ENCODE measurements around the gene IGSF9. TPM values are rescaled to one million over a fixed set of nuclear protein-coding genes. Genes with fewer than 3 reads are reported as not detected.

The IGSF9 gene
- total RNA-seq, 2 experiments from 2014 or later, result not detected

DNA sequence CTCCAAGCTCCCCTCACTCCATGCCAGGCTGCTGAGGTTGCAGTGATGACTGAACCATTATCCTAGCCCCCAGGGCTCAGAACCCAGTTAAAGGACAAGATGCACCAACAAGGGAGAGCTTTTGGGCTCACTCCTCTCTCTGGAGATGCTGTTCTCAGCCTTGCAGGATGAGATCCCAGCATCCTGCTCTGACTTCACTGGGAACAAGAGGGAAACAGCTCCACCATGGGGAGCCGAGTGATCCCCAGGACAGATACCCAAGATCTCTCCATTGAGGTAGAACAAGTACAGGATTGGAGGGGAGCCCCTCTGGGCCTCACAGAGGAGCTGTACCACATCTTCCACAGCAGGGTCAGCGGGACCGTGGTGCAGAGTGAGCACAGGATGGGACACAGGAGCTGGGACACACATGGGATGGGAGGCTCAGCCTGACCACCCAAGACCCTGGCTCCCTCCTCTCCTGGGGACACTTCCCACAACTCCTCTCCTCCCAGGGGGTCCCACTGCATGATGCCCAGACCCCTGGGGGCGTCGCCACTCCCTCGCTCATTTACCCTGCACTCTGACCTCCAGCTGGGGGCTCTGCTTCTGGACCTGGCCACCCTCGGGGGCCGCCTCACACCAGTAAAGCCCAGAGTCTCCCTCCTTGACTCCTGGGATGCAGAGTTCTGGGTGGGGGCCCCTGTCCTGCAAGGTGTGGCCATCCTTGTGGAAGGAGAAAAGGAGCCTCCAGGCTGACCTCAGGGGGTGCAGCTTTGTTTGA is 27.2 kb upstream of the IGSF9 start:
- H3K36me3 Mint-ChIP-seq (ENCODE audit: low read depth), result no peaks in the 10 kb centered on the region
- ChIA-PET POLR2A (interaction anchor here (0.6 kb wide), 1 partner anchor 1799 kb away, joined by 3 read pairs; no protein-coding TSS in a partner anchor), CTCF (interaction anchor here (3.0 kb wide), 1 partner anchor 34 kb away, joined by 15 read pairs; no protein-coding TSS in a partner anchor)
- H3K27me3 Mint-ChIP-seq (ENCODE audit: low read depth), result peaks cover 22% of the 10 kb centered on the region
- H3K9me3 Mint-ChIP-seq (ENCODE audit: insufficient read depth), result no peaks in the 10 kb centered on the region
- ATAC-seq (no peak), DNase-seq (no peak)
- H3K4me1 Mint-ChIP-seq (ENCODE audit: low read depth), result no peaks in the 10 kb centered on the region
- no peak overlapping the region for H3K4me3 Mint-ChIP-seq
- no peak overlapping the region for H3K27ac Mint-ChIP-seq

DNA sequence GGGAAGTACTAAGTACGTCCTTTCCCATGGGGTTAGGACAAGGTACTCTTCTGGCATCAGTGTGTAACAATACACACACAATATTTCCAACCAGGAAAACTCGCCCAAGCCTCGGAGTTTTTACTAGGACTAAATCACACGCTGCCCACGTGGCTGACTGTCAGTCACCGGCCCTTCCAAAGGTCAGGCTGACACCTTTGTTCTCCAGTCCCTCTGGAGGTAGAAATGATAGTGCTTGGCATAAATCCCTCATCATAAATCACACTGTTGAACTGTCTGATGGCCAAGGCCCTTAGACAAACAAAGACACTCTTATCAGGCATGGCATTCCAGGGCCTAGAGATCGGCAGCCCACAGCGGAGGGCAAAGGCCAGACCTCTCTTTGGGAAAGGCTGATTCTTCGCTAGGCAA is 25.5 kb upstream of the IGSF9 start:
- Mint-ChIP-seq H3K4me1 (ENCODE audit: low read depth) (no peaks in the 10 kb centered on the region), H3K27ac (no peak overlapping the region), H3K36me3 (ENCODE audit: low read depth) (no peaks in the 10 kb centered on the region), H3K27me3 (ENCODE audit: low read depth) (peaks cover 20% of the 10 kb centered on the region), H3K4me3 (no peak overlapping the region), H3K9me3 (ENCODE audit: insufficient read depth) (no peaks in the 10 kb centered on the region)
- DNase-seq (no peak), ATAC-seq (no peak)
- CTCF ChIA-PET, result interaction anchor here (0.8 to 3.2 kb wide), 2 partner anchors 24 to 36 kb away, joined by 3 to 12 read pairs; no protein-coding TSS in a partner anchor
- POLR2A ChIA-PET, result no interaction called here

DNA sequence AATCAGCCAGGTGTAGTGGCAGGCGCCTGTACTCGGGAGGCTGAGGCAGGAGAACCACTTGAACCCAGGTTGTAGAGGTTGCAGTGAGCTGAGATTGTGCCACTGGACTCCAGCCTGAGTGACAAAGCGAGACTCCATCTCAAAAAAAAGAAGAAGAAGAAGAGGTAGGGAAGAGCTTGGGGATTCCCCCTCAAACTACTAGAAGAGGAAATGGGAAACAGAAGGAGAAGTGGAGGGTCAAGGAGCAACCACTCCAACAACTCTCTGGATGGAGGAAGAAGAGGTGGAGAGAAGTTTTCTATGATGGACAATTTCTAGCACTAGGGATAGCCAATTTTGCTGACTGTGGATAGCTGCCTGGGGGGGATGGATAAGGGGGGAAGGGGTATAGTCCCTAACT is 23.5 kb upstream of the IGSF9 start:
- Mint-ChIP-seq H3K4me3 (no peak overlapping the region), H3K36me3 (ENCODE audit: low read depth) (no peaks in the 10 kb centered on the region), H3K9me3 (ENCODE audit: insufficient read depth) (no peaks in the 10 kb centered on the region), H3K27me3 (ENCODE audit: low read depth) (peaks cover 31% of the 10 kb centered on the region), H3K27ac (no peak overlapping the region), H3K4me1 (ENCODE audit: low read depth) (no peaks in the 10 kb centered on the region)
- ATAC-seq, result no peak
- ChIA-PET POLR2A (no interaction called here), CTCF (interaction anchor here (3.2 kb wide), 1 partner anchor 39 kb away, joined by 12 read pairs; no protein-coding TSS in a partner anchor)
- DNase-seq, result no peak

DNA sequence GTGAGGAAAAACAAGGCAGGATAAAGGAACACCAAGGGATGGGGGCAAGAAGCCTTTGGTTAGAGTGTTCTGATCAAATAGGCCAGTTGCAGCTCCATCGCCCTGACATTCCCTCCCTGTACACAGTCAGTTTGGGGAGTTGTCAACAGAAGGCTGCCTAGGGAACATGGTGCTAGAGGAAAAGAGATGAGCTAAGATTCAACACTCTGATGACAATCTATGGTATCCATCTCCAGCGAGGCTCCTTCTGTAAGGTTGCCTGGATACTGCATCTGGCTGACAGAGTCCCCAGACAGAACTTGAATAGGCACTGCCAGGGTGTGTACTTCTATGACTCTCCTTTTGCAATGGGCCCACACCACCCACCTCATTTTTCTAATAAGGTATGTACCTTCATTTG is 19.9 kb upstream of the IGSF9 start:
- Mint-ChIP-seq H3K27ac (no peak overlapping the region), H3K4me1 (ENCODE audit: low read depth) (no peaks in the 10 kb centered on the region), H3K27me3 (ENCODE audit: low read depth) (peaks cover 31% of the 10 kb centered on the region), H3K4me3 (no peak overlapping the region), H3K36me3 (ENCODE audit: low read depth) (no peaks in the 10 kb centered on the region), H3K9me3 (ENCODE audit: insufficient read depth) (no peaks in the 10 kb centered on the region)
- no peak for DNase-seq
- CTCF ChIA-PET, result interaction anchor here (0.8 to 2.4 kb wide), 3 partner anchors 40 to 42 kb away, joined by 3 to 6 read pairs (median 4); no protein-coding TSS in a partner anchor
- ATAC-seq, result no peak
- POLR2A ChIA-PET, result no interaction called here

DNA sequence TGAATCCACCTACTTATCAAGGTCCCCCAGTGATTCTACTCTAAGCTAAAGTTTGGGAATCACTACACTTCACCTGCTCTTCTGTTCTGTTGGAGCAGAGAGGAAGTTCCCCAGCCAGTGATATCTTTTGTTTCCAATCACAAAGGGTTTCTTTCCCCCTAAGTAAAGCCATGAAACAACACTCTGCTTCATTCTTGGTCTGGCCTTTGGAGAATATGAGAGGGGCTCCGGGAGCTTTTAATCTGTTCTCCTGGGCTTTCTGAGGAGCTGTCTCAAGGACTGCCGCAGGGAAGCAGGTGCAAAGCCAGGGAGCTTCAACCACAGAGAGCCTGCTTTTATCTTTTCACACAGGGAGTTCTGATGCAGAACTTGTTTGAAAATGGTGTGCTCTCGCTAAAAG is 18.7 kb upstream of the IGSF9 start:
- POLR2A ChIA-PET, result no interaction called here
- Mint-ChIP-seq H3K27ac (no peak overlapping the region), H3K27me3 (ENCODE audit: low read depth) (peaks cover 36% of the 10 kb centered on the region), H3K9me3 (ENCODE audit: insufficient read depth) (no peaks in the 10 kb centered on the region), H3K4me1 (ENCODE audit: low read depth) (no peaks in the 10 kb centered on the region), H3K4me3 (no peak overlapping the region), H3K36me3 (ENCODE audit: low read depth) (no peaks in the 10 kb centered on the region)
- CTCF ChIA-PET, result interaction anchor here (2.4 kb wide), 1 partner anchor 44 kb away, joined by 6 read pairs; no protein-coding TSS in a partner anchor
- no peak for DNase-seq
- ATAC-seq, result no peak

DNA sequence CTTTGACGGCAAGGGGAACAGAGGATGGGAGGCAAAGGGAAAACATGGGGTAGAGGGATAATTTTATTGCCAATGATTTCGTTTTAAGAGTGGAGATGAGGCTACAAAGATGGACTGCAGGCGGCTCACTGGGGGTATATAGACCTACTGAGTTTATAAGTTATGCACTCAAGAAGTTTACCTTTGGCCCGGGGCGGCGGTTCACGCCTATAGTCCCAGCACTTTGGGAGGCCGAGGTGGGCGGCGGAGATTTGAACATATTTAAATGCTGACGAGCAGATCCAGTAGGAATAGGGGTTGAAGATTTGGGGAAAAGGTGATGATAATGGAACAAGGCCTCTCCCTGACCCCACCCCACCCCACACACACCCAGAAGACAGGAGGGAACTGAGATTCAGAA is 16.8 kb upstream of the IGSF9 start:
- DNase-seq (no peak), ATAC-seq (no peak)
- H3K36me3 Mint-ChIP-seq (ENCODE audit: low read depth), result no peaks in the 10 kb centered on the region
- H3K4me1 Mint-ChIP-seq (ENCODE audit: low read depth), result no peaks in the 10 kb centered on the region
- CTCF ChIA-PET, result no interaction called here
- no peaks in the 10 kb centered on the region for H3K9me3 Mint-ChIP-seq (ENCODE audit: insufficient read depth)
- no peak overlapping the region for H3K4me3 Mint-ChIP-seq
- peaks cover 24% of the 10 kb centered on the region for H3K27me3 Mint-ChIP-seq (ENCODE audit: low read depth)
- POLR2A ChIA-PET, result no interaction called here
- no peak overlapping the region for H3K27ac Mint-ChIP-seq

DNA sequence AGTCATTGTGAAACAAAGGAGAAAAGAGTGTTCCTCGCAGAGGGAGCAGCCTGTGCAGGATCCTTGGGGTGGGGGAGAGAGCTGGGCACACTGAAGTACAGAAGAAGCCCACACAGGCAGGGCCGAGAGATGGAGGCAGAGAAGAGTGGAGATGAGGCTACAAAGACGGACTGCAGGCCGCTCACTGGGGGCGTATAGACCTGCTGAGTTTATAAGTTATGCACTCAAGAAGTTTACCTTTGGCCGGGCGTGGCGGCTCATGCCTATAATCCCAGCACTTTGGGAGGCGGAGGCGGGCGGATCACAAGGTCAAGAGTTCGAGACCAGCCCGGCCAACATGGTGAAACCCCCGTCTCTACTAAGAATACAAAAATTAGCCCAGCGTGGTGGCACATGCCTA is 16.2 kb upstream of the IGSF9 start:
- Mint-ChIP-seq H3K27me3 (ENCODE audit: low read depth) (peaks cover 22% of the 10 kb centered on the region), H3K36me3 (ENCODE audit: low read depth) (no peaks in the 10 kb centered on the region), H3K27ac (no peak overlapping the region), H3K9me3 (ENCODE audit: insufficient read depth) (no peaks in the 10 kb centered on the region), H3K4me1 (ENCODE audit: low read depth) (no peaks in the 10 kb centered on the region), H3K4me3 (no peak overlapping the region)
- POLR2A ChIA-PET, result interaction anchor here (0.6 kb wide), 1 partner anchor 35 kb away, joined by 3 read pairs; no protein-coding TSS in a partner anchor
- CTCF ChIA-PET, result no interaction called here
- DNase-seq (no peak), ATAC-seq (no peak)

DNA sequence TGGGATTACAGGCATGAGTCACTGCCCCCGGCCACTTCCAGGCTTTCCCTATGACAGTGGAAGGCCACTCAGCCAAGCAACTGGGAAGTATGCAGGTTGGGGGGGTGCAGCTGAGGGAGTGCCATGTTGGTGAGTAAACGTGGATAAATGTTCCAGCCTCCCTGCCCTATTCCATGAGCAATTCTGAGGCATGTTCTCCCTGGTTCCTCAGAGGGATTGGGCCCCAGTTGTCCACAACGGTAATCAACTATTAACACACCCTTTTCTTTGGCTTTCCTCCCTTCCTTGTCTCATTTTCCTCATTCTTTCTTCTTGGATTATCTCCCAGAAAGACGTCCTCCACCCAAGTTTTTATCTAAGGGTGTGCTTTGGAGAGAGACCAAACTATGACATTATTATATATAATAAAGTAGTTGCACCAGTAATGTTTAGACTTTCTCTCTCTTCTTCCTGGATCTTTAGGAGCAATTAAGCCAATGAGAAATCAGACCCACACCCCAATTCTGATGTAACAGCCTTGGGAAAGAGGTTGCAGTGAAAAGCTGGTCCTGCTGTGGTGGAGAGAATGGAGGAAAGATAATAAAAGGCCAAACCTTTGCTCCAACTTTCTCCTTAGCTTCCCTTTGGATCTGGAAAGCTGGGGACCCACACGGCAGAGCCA is 15.4 kb upstream of the IGSF9 start:
- H3K36me3 Mint-ChIP-seq (ENCODE audit: low read depth), result no peaks in the 10 kb centered on the region
- ATAC-seq (no peak), DNase-seq (no peak)
- POLR2A ChIA-PET, result interaction anchor here (0.6 kb wide), 1 partner anchor 34 kb away, joined by 3 read pairs; no protein-coding TSS in a partner anchor
- H3K4me1 Mint-ChIP-seq (ENCODE audit: low read depth), result no peaks in the 10 kb centered on the region
- H3K4me3 Mint-ChIP-seq, result no peak overlapping the region
- peaks cover 24% of the 10 kb centered on the region for H3K27me3 Mint-ChIP-seq (ENCODE audit: low read depth)
- no peaks in the 10 kb centered on the region for H3K9me3 Mint-ChIP-seq (ENCODE audit: insufficient read depth)
- CTCF ChIA-PET, result no interaction called here
- no peak overlapping the region for H3K27ac Mint-ChIP-seq

DNA sequence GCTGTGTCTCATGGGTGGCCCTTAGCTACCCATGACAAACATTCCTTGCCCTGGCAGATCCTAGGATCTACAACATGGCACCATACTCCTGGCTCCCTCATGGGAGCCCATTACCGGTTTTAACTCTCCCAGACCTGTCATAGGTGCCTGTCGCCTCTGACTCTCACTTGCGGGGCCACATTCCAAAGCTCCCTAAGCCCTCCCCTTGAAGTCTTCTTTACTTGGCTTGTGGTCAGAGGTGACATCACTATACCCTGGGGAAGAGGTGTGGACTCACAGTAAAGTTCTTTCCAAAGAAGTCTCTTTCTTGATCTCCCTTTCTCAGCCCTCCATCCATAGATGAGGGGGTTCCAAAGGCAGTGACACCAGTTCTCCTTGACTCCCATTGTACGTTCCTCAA is 14.0 kb upstream of the IGSF9 start:
- Mint-ChIP-seq H3K27me3 (ENCODE audit: low read depth) (peaks cover 22% of the 10 kb centered on the region), H3K27ac (no peak overlapping the region), H3K4me1 (ENCODE audit: low read depth) (no peaks in the 10 kb centered on the region), H3K9me3 (ENCODE audit: insufficient read depth) (no peaks in the 10 kb centered on the region), H3K4me3 (no peak overlapping the region), H3K36me3 (ENCODE audit: low read depth) (no peaks in the 10 kb centered on the region)
- no peak for DNase-seq
- ATAC-seq, result no peak
- ChIA-PET CTCF (interaction anchor here (2.6 kb wide), 1 partner anchor 47 kb away, joined by 17 read pairs; no protein-coding TSS in a partner anchor), POLR2A (no interaction called here)

DNA sequence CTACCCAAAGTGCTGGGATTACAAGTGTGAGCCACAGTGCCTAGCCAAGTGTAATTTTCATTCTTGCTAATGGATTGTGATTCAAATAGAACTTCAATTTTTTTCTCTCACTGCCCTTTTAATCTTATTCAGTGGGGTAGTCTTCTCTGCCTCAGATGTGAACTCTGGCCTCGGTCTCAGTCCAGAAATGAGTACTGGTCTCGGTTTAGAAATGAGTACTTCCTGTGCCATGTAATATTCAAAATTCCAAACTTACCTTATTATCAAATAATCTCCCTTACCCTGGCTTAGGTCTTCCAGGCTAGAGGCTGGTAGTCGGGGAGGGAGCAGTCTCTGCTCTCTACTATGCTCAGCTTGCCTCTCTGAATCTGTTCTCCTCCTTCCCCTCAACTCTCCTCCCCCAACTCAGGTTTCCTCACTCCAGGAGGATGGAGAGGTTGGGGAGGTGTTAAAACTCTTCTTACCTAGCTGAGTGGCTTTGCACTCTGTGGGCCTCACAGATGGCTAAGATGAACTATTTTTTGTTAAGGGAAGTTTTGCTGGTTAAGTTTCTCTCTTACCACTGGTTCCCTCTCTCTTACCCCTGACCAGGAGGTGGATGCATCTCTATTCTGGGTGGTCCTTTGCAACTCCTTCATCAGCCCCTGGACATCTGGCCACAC is 13.4 kb upstream of the IGSF9 start:
- Mint-ChIP-seq H3K27ac (no peak overlapping the region), H3K4me3 (no peak overlapping the region), H3K9me3 (ENCODE audit: insufficient read depth) (no peaks in the 10 kb centered on the region), H3K4me1 (ENCODE audit: low read depth) (no peaks in the 10 kb centered on the region), H3K27me3 (ENCODE audit: low read depth) (peaks cover 26% of the 10 kb centered on the region), H3K36me3 (ENCODE audit: low read depth) (no peaks in the 10 kb centered on the region)
- ChIA-PET POLR2A (no interaction called here), CTCF (interaction anchor here (0.8 to 2.6 kb wide), 3 partner anchors 48 to 333 kb away, joined by 3 to 17 read pairs (median 4); no protein-coding TSS in a partner anchor)
- no peak for ATAC-seq
- DNase-seq, result no peak

DNA sequence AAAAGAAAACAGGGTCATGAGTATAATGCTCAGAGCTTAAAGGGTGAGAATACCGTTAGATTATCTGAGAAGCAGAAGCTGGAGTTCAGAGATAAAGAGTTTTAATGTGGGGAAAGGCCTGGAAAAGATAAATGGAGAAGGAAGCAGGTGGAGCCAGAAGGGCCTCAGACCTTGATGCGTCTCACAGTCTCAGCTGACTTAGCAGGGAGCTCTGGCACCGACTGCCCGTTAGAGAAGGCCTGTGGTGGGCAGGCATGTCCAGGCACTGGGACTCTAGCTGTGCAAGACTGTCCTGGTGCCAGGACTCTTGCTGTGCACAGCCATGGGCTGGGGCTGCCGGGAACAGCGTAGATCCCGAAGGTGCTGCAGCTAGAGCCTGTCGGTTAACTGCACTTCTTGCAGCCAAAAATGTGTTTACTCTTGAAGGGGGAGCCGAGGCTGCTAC is 12.4 kb upstream of the IGSF9 start:
- H3K4me3 Mint-ChIP-seq, result no peak overlapping the region
- H3K36me3 Mint-ChIP-seq (ENCODE audit: low read depth), result no peaks in the 10 kb centered on the region
- no peaks in the 10 kb centered on the region for H3K4me1 Mint-ChIP-seq (ENCODE audit: low read depth)
- H3K9me3 Mint-ChIP-seq (ENCODE audit: insufficient read depth), result no peaks in the 10 kb centered on the region
- ChIA-PET POLR2A (interaction anchor here (1.1 kb wide), 1 partner anchor 12 kb away, joined by 3 read pairs; no protein-coding TSS in a partner anchor), CTCF (interaction anchor here (0.7 to 2.6 kb wide), 4 partner anchors 12 to 88 kb away, joined by 3 to 17 read pairs (median 4); partner anchors contain the start of gene IGSF9)
- DNase-seq, result no peak
- no peak overlapping the region for H3K27ac Mint-ChIP-seq
- no peak for ATAC-seq
- peaks cover 33% of the 10 kb centered on the region for H3K27me3 Mint-ChIP-seq (ENCODE audit: low read depth)
